Mesendoderm (in vitro differentiated cells): ENCODE results near the gene LRRC75A.
"Not testable (repeated sequence)": the region's sequence is repeated elsewhere in the genome, so short reads cannot be mapped to it uniquely, and the experiment has no call there.

Experiments used
- DNase-seq: peaks from one replicate; pipeline ENCODE4 v3.0.0; 2013
- H2AK5ac ChIP-seq: 2 replicates; pipeline ENCODE4 v1.6.1; 2013; ENCODE audit warnings: low read length, inconsistent platforms
- H2BK120ac ChIP-seq: 2 replicates; pipeline ENCODE4 v1.6.1; 2013; ENCODE audit warnings: low read depth, mild to moderate bottlenecking, low read length, moderate library complexity, mixed read lengths
- H2BK15ac ChIP-seq: replicated peaks from 2 replicates; pipeline ENCODE4 v1.6.1; 2013; ENCODE audit warnings: low read depth, mild to moderate bottlenecking, moderate library complexity
- H2BK5ac ChIP-seq: 2 replicates; pipeline ENCODE4 v1.6.1; 2013; ENCODE audit warnings: low read length, inconsistent platforms
- H3K18ac ChIP-seq: 2 replicates; pipeline ENCODE4 v1.6.1; 2013; ENCODE audit warnings: mild to moderate bottlenecking, low read length, mixed read lengths
- H3K23ac ChIP-seq: one replicate; pipeline ENCODE4 v1.6.1; 2013; ENCODE audit warnings: low read length
- H3K27ac ChIP-seq: 2 replicates; pipeline ENCODE4 v1.5.1; 2013; ENCODE audit warnings: low read depth, mild to moderate bottlenecking, inconsistent platforms, low read length, moderate library complexity
- H3K27me3 ChIP-seq: 2 replicates; pipeline ENCODE4 v1.6.1; 2013; ENCODE audit warnings: low read length, control low read depth, mild to moderate bottlenecking, inconsistent platforms; ENCODE audit not compliant: insufficient read depth, poor library complexity
- H3K36me3 ChIP-seq: 2 replicates; pipeline ENCODE4 v1.6.1; 2013; ENCODE audit warnings: low read length, inconsistent platforms; ENCODE audit not compliant: control insufficient read depth, insufficient read depth
- H3K4ac ChIP-seq: one replicate; pipeline ENCODE4 v1.6.1; 2013; ENCODE audit warnings: low read depth, mild to moderate bottlenecking, low read length, moderate library complexity
- H3K4me1 ChIP-seq: 2 replicates; pipeline ENCODE4 v1.6.1; 2013; ENCODE audit warnings: low read depth, low read length, inconsistent platforms; ENCODE audit not compliant: control insufficient read depth
- H3K4me2 ChIP-seq: 2 replicates; pipeline ENCODE4 v1.6.1; 2013; ENCODE audit warnings: low read length
- H3K4me3 ChIP-seq: 2 replicates; pipeline ENCODE4 v1.5.1; 2013; ENCODE audit warnings: mild to moderate bottlenecking, low read length
- H3K56ac ChIP-seq: one replicate; pipeline ENCODE4 v1.6.1; 2013; ENCODE audit warnings: low read length
- H3K79me1 ChIP-seq: 2 replicates; pipeline ENCODE4 v1.6.1; 2013; ENCODE audit warnings: low read length, inconsistent platforms
- H3K79me2 ChIP-seq: 2 replicates; pipeline ENCODE4 v1.6.1; 2013; ENCODE audit warnings: mild to moderate bottlenecking, low read length; ENCODE audit not compliant: control insufficient read depth, insufficient read depth
- H3K9ac ChIP-seq: 2 replicates; pipeline ENCODE4 v1.6.1; 2013; ENCODE audit warnings: low read length, inconsistent platforms
- H4K5ac ChIP-seq: one replicate; pipeline ENCODE4 v1.6.1; 2013; ENCODE audit warnings: low read length
- H4K8ac ChIP-seq: one replicate; pipeline ENCODE4 v1.6.1; 2013; ENCODE audit warnings: low read depth, mild to moderate bottlenecking, control low read depth, low read length, moderate library complexity
- WGBS: extraction: QIAGEN DNeasy Blood & Tissue Kit; methylation state at CpG from one replicate; pipeline ENCODE4 v1.1.7; 2013; ENCODE audit warnings: low lambda C conversion rate, missing lambda C conversion rate; ENCODE audit not compliant: insufficient coverage; ENCODE audit errors: extremely low coverage; 5-methylcytosine and 5-hydroxymethylcytosine counted together

Gene LRRC75A

DNA sequence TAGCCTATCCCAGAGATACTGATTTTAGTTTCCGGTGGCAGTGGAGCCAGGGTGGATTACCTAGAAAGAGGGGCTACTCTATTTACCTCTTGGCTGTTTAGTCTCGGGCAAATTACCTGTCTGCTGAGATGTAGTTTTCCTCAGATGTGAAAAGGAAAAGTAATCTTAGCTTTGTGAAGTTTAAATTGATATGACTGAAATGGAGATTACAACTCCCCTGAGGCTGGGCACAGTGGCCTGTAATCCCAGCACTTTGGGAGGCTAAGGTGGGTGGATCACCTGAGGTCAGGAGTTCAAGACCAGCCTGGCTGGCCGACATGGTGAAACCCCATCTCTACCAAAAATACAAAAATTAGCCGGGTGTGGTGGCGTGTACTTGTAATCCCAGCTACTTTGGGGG, 51.6 kb downstream of the LRRC75A start:
- H3K9ac ChIP-seq, result peak overlapping the region; percentile 96
- peak overlapping the region; percentile 26 for H2BK5ac ChIP-seq
- H3K4me1 ChIP-seq, result peaks cover 12% of the 10 kb centered on the region
- H2BK15ac ChIP-seq, H3K79me1 ChIP-seq, H3K23ac ChIP-seq, H2AK5ac ChIP-seq, H2BK120ac ChIP-seq, DNase-seq, H3K27me3 ChIP-seq, H3K27ac ChIP-seq, H3K18ac ChIP-seq, H3K4ac ChIP-seq, H4K8ac ChIP-seq, H4K5ac ChIP-seq: not testable (repeated sequence)
- peaks cover 23% of the 10 kb centered on the region for H3K36me3 ChIP-seq
- H3K4me3 ChIP-seq, result peak overlapping the region; percentile 87
- H3K79me2 ChIP-seq, result peaks cover 21% of the 10 kb centered on the region
- no CpG with 5 or more reads among the region's 5 CpGs for WGBS
- peak overlapping the region; percentile 78 for H3K4me2 ChIP-seq
- H3K56ac ChIP-seq, result peak overlapping the region; percentile 97

DNA sequence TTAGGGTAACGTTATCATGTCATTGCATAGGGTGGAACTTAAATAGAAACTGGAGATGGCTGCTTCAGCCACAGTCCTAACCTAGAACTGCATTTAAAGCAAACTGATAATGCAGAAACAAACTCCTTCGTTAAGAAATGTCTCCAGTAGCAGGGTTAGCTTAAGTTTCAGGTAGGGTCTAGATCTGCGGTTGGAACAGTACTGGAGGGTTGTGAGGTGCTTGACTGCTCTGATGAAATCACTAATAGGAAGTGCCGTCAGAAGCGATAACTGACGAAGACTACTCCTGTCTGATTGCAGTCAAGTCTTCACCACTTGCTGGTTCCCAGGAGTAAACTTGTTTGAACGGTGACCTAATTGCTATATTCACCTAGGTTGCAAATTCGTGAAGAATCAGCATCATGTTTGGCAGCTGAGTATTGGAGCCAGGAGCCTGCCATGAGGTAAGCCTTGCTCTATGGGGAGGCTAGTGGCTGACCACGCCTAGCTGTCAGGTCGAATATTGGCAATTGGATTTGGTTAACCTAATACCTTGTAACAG, 52.1 kb downstream of the LRRC75A start:
- peaks cover 23% of the 10 kb centered on the region for H3K36me3 ChIP-seq
- no peak overlapping the region for H2BK15ac ChIP-seq
- no peak overlapping the region for H2BK120ac ChIP-seq
- no peak overlapping the region for H2AK5ac ChIP-seq
- H3K4me3 ChIP-seq, result peak overlapping the region; percentile 87
- H3K27me3 ChIP-seq, result no peaks in the 10 kb centered on the region
- no peak overlapping the region for H3K27ac ChIP-seq
- peak overlapping the region; percentile 97 for H3K56ac ChIP-seq
- peak overlapping the region; percentile 26 for H2BK5ac ChIP-seq
- H3K23ac ChIP-seq, result peak overlapping the region; percentile 84
- H4K8ac ChIP-seq, result no peak overlapping the region
- H3K4ac ChIP-seq, result no peak overlapping the region
- H4K5ac ChIP-seq, result no peak overlapping the region
- peak overlapping the region; percentile 96 for H3K9ac ChIP-seq
- peaks cover 7% of the 10 kb centered on the region for H3K79me1 ChIP-seq
- peaks cover 21% of the 10 kb centered on the region for H3K79me2 ChIP-seq
- DNase-seq, result no peak
- H3K4me1 ChIP-seq, result peaks cover 12% of the 10 kb centered on the region
- H3K4me2 ChIP-seq, result peak overlapping the region; percentile 78
- WGBS, result no CpG with 5 or more reads among the region's 10 CpGs
- H3K18ac ChIP-seq, result no peak overlapping the region

DNA sequence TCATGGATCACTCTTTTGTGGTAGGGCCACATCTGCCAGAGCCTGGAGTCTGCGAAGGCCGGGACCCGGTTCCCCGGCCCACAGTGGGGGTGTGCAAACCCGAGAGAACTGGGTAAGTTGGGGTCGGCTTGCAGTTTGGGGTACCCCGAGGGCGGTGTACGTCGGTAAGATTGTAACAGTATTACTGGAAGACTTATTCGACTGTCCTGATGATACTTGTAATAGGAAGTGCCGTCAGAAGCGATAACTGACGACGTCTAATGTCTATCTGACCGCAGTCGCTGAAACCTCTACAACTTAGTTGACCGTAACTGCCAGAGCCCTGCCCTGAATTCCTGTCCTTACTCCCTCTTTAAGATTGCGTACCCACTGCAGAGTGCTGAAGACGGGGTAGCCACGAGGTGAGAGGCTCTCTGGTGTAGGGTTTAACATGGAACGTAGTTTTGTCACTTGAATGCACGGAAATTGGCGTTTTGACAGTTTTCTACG, 52.6 kb downstream of the LRRC75A start:
- no peak overlapping the region for H2BK15ac ChIP-seq
- H2BK5ac ChIP-seq, result no peak overlapping the region
- peak overlapping the region; percentile 7 for H2BK120ac ChIP-seq
- H3K4ac ChIP-seq, result peak overlapping the region; percentile 97
- H4K8ac ChIP-seq, result no peak overlapping the region
- H3K23ac ChIP-seq, result no peak overlapping the region
- H3K4me2 ChIP-seq, result peak overlapping the region; percentile 78
- DNase-seq, result no peak
- no peak overlapping the region for H2AK5ac ChIP-seq
- H3K27me3 ChIP-seq, result no peaks in the 10 kb centered on the region
- peak overlapping the region; percentile 93 for H3K18ac ChIP-seq
- H3K27ac ChIP-seq, result peak overlapping the region; percentile 74
- H4K5ac ChIP-seq, result no peak overlapping the region
- no CpG with 5 or more reads among the region's 25 CpGs for WGBS
- peaks cover 21% of the 10 kb centered on the region for H3K79me2 ChIP-seq
- H3K79me1 ChIP-seq, result peaks cover 7% of the 10 kb centered on the region
- H3K4me3 ChIP-seq, result peak overlapping the region; percentile 87
- H3K56ac ChIP-seq, result peak overlapping the region; percentile 97
- peak overlapping the region; percentile 96 for H3K9ac ChIP-seq
- peaks cover 12% of the 10 kb centered on the region for H3K4me1 ChIP-seq
- H3K36me3 ChIP-seq, result peaks cover 23% of the 10 kb centered on the region

DNA sequence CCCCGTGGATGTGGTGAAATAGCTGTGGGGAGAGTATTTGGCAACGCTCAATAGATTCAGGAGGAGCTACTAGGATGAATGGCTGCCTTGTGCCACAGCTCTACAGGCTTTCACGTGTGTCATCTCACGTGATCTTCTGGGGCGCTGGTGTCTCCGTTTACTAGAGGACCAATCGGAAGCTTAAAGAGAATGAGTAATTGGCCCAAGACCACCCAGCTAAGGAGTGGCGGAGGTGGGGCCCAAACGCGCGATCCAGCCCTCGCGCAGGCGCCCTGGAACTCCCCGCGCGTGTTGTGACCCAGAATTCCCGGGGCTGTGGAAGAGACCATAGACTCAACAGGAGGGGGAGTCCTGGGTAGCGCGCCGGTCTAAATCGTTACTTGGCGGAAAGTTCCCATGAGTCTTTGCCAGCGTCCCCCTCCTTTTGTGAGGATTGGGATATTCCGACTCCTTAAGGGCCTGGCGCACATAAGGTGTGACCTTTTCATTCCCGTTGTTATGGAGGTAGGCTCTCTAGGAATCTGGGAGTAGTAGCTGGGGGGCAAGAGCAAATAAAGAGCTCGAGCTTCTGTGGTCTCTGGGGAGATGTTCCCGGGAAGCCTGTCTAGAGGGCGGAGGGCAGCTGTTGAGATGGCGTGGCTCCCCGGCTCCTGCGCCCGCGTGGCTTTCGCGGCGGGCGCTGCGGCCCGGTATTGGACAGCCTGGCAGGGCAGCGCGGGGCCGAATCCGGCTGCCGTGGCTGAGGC, 53.3 kb downstream of the LRRC75A start:
- peak overlapping the region; percentile 99 for H3K56ac ChIP-seq
- H2AK5ac ChIP-seq, result peak overlapping the region; percentile 12
- DNase-seq, result peak; percentile 100
- H3K36me3 ChIP-seq, result peaks cover 23% of the 10 kb centered on the region
- no peak overlapping the region for H2BK15ac ChIP-seq
- H3K18ac ChIP-seq, result peak overlapping the region; percentile 93
- no peaks in the 10 kb centered on the region for H3K27me3 ChIP-seq
- peak overlapping the region; percentile 87 for H3K4me3 ChIP-seq
- peaks cover 21% of the 10 kb centered on the region for H3K79me2 ChIP-seq
- H3K9ac ChIP-seq, result peak overlapping the region; percentile 96
- H3K79me1 ChIP-seq, result peaks cover 7% of the 10 kb centered on the region
- peak overlapping the region; percentile 85 for H4K5ac ChIP-seq
- peak overlapping the region; percentile 74 for H3K27ac ChIP-seq
- H3K4ac ChIP-seq, result peak overlapping the region; percentile 97
- H3K4me1 ChIP-seq, result peaks cover 12% of the 10 kb centered on the region
- H4K8ac ChIP-seq, result no peak overlapping the region
- peak overlapping the region; percentile 95 for H2BK5ac ChIP-seq
- H3K4me2 ChIP-seq, result peak overlapping the region; percentile 94
- no CpG with 5 or more reads among the region's 46 CpGs for WGBS
- peak overlapping the region; percentile 11 for H3K23ac ChIP-seq
- H2BK120ac ChIP-seq, result peak overlapping the region; percentile 7

DNA sequence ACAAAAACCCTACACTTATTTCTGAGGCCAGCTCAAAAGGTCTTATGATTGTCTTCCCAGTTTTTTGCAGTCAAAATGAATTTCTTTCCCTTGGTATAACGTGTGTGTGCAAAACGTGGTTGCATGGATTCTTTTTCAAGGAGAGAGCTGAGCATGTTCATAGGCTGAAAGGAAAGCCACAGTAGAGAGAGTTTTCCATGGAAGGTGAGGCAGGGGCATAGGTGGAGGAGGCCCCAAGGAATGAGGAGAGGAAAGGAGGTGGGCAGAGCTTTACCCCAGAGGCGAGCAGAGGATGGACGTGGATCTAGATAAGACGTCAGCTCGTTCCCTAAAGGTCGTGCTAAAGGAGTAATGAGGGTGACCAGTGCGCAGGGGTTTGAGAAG, 53.8 kb downstream of the LRRC75A start:
- H3K4ac ChIP-seq, result peak overlapping the region; percentile 74
- H2AK5ac ChIP-seq, result peak overlapping the region; percentile 12
- no peaks in the 10 kb centered on the region for H3K27me3 ChIP-seq
- no CpG with 5 or more reads among the region's 8 CpGs for WGBS
- H3K27ac ChIP-seq, result peak overlapping the region; percentile 29
- no peak overlapping the region for H3K18ac ChIP-seq
- peak overlapping the region; percentile 94 for H3K4me2 ChIP-seq
- H3K9ac ChIP-seq, result peak overlapping the region; percentile 92
- peak overlapping the region; percentile 11 for H3K23ac ChIP-seq
- H3K56ac ChIP-seq, result peak overlapping the region; percentile 99
- H3K36me3 ChIP-seq, result peaks cover 23% of the 10 kb centered on the region
- H3K79me1 ChIP-seq, result peaks cover 7% of the 10 kb centered on the region
- peak overlapping the region; percentile 95 for H2BK5ac ChIP-seq
- peaks cover 21% of the 10 kb centered on the region for H3K79me2 ChIP-seq
- no peak overlapping the region for H4K8ac ChIP-seq
- peaks cover 12% of the 10 kb centered on the region for H3K4me1 ChIP-seq
- peak overlapping the region; percentile 50 for H3K4me3 ChIP-seq
- H4K5ac ChIP-seq, result peak overlapping the region; percentile 85
- no peak overlapping the region for H2BK15ac ChIP-seq
- no peak overlapping the region for H2BK120ac ChIP-seq
- no peak for DNase-seq
